OCI-LY1 (cell line): Measurements from ENCODE around the gene DDX59.

ENCODE experiments used
- H2AFZ ChIP-seq: fragments of 200-600 bp; sonication (generic), shearing (Covaris generic); 2 replicates; pipeline ENCODE4 v1.6.0; 2014; ENCODE audit warnings: antibody characterized with exemption, mild to moderate bottlenecking, low read length
- H3F3A ChIP-seq: fragments of 200-600 bp; sonication (generic), shearing (Covaris generic); 2 replicates; pipeline ENCODE4 v1.6.0; 2014; ENCODE audit warnings: mild to moderate bottlenecking, antibody characterized with exemption, low read length, moderate library complexity; ENCODE audit not compliant: insufficient read depth
- H3K27ac ChIP-seq: fragments of 200-600 bp; sonication (generic); 2 replicates; pipeline ENCODE4 v1.5.1; 2014; ENCODE audit warnings: low read length, mixed run types, mild to moderate bottlenecking, low read depth; ENCODE audit not compliant: poor library complexity, severe bottlenecking
- H3K27me3 ChIP-seq: fragments of 200-600 bp; sonication (generic); 2 replicates; pipeline ENCODE4 v1.6.0; 2014; ENCODE audit warnings: antibody characterized with exemption, mild to moderate bottlenecking, low read length, moderate library complexity; ENCODE audit not compliant: insufficient read depth
- H3K36me3 ChIP-seq: fragments of 200-600 bp; sonication (generic); 2 replicates; pipeline ENCODE4 v1.6.1; 2014; ENCODE audit warnings: mild to moderate bottlenecking, antibody characterized with exemption, low read length, moderate library complexity, mixed read lengths; ENCODE audit not compliant: insufficient read depth
- H3K4me1 ChIP-seq: fragments of 200-600 bp; sonication (generic); 2 replicates; pipeline ENCODE4 v1.5.1; 2014; ENCODE audit warnings: mild to moderate bottlenecking, low read length, moderate library complexity; ENCODE audit not compliant: insufficient read depth, severe bottlenecking
- H3K4me2 ChIP-seq: fragments of 200-600 bp; sonication (generic), shearing (Covaris generic); 2 replicates; pipeline ENCODE4 v1.6.1; 2014; ENCODE audit warnings: low read length
- H3K4me3 ChIP-seq: fragments of 200-600 bp; sonication (generic); 2 replicates; pipeline ENCODE4 v1.5.1; 2014; ENCODE audit warnings: low read length, low read depth, mild to moderate bottlenecking, mixed read lengths; ENCODE audit not compliant: poor library complexity, severe bottlenecking
- H3K79me2 ChIP-seq: fragments of 200-600 bp; shearing (Covaris generic); 2 replicates; pipeline ENCODE4 v1.6.1; 2016; ENCODE audit warnings: mixed run types, low read length, mixed read lengths; ENCODE audit not compliant: insufficient read depth
- H3K9ac ChIP-seq: fragments of 200-600 bp; sonication (generic), shearing (Covaris generic); 2 replicates; pipeline ENCODE4 v1.6.1; 2014; ENCODE audit warnings: mild to moderate bottlenecking, low read length, mixed read lengths
- H3K9me2 ChIP-seq: fragments of 200-600 bp; sonication (generic), shearing (Covaris generic); 2 replicates; pipeline ENCODE4 v1.6.1; 2014; ENCODE audit warnings: low read depth, mild to moderate bottlenecking, low read length, mixed read lengths
- H3K9me3 ChIP-seq: fragments of 200-600 bp; shearing (Covaris generic); 2 replicates; pipeline ENCODE4 v1.6.1; 2014; ENCODE audit warnings: low read length, mixed read lengths
- H4K20me1 ChIP-seq: fragments of 200-600 bp; sonication (generic), shearing (Covaris generic); 2 replicates; pipeline ENCODE4 v1.6.0; 2016; ENCODE audit warnings: mild to moderate bottlenecking, low read length; ENCODE audit not compliant: insufficient read depth
- CTCF ChIP-seq: fragments of 200-600 bp; sonication (generic), shearing (Covaris generic); IDR thresholded peaks from 2 replicates; pipeline ENCODE4 v1.5.1; 2017; ENCODE audit warnings: mild to moderate bottlenecking, antibody characterized with exemption, low read length, moderate library complexity, mixed read lengths
- EZH2 ChIP-seq: fragments of 200-600 bp; sonication (generic), shearing (Covaris generic); IDR thresholded peaks from 2 replicates; pipeline ENCODE4 v1.8.0; 2017; ENCODE audit warnings: borderline replicate concordance, mixed run types, mild to moderate bottlenecking, antibody characterized with exemption, low read length, moderate library complexity, mixed read lengths

The DDX59 gene

GRCh38 chr1:200669314-200670241 is at the start of gene DDX59:
DDX59 (minus strand) TSS chr1:200669907; CDS start chr1:200666740, 3,167 bp downstream.
- Histone ChIP-seq H3K79me2 (peaks cover 6% of the 10 kb centered on the region; the same call in 1 of the 2 replicates), H3K9me2 (no peaks in the 10 kb centered on the region), H3K4me1 (peaks cover 21% of the 10 kb centered on the region), H3K9me3 (no peaks in the 10 kb centered on the region), H3K4me3 (peak within 1 kb of the TSS; percentile 90), H4K20me1 (0 out of 2 replicates have a peak, but pooled peaks cover 2% of the 10 kb centered on the region), H3K9ac (peak within 1 kb of the TSS; percentile 89), H3K36me3 (peaks cover 18% of the 10 kb centered on the region), H3F3A (no peaks in the 10 kb centered on the region), H3K4me2 (peak within 1 kb of the TSS; percentile 93), H3K27me3 (no peaks in the 10 kb centered on the region), H3K27ac (peak within 1 kb of the TSS; percentile 56), H2AFZ (peak within 1 kb of the TSS; percentile 33)
- TF ChIP-seq EZH2 (no peak), CTCF (no peak)

- Histone ChIP-seq H3K4me2 (no peak overlapping the region), H3K9ac (no peak overlapping the region), H3K9me3 (no peaks in the 10 kb centered on the region), H3K9me2 (no peaks in the 10 kb centered on the region), H3K36me3 (no peaks in the 10 kb centered on the region), H3F3A (no peaks in the 10 kb centered on the region), H3K4me3 (no peak overlapping the region), H3K27me3 (no peaks in the 10 kb centered on the region), H2AFZ (no peak overlapping the region), H3K27ac (no peak overlapping the region), H3K4me1 (no peaks in the 10 kb centered on the region), H3K79me2 (no peaks in the 10 kb centered on the region), H4K20me1 (no peaks in the 10 kb centered on the region)
- TF ChIP-seq EZH2 (no peak), CTCF (no peak)
Observed at GRCh38 chr1:200714504-200715187, 44.9 kb upstream of the DDX59 start.

GRCh38 chr1:200710166-200710565 is 40.5 kb upstream of the DDX59 start:
- no peaks in the 10 kb centered on the region for H3K27me3 ChIP-seq
- TF ChIP-seq EZH2 (no peak), CTCF (no peak)
- no peaks in the 10 kb centered on the region for H3K79me2 ChIP-seq
- no peak overlapping the region for H3K4me2 ChIP-seq
- no peaks in the 10 kb centered on the region for H3K4me1 ChIP-seq
- no peak overlapping the region for H3K4me3 ChIP-seq
- H4K20me1 ChIP-seq = no peaks in the 10 kb centered on the region
- no peak overlapping the region for H3K27ac ChIP-seq
- H3K9ac ChIP-seq = no peak overlapping the region
- no peaks in the 10 kb centered on the region for H3F3A ChIP-seq
- H3K9me3 ChIP-seq = no peaks in the 10 kb centered on the region
- no peaks in the 10 kb centered on the region for H3K36me3 ChIP-seq
- H3K9me2 ChIP-seq = no peaks in the 10 kb centered on the region
- no peak overlapping the region for H2AFZ ChIP-seq
